ENCODE data around the gene PAN2.
"Not testable (repeated sequence)": the region's sequence is repeated elsewhere in the genome, so short reads cannot be mapped to it uniquely, and the experiment has no call there.

PAN2 gene

DNA sequence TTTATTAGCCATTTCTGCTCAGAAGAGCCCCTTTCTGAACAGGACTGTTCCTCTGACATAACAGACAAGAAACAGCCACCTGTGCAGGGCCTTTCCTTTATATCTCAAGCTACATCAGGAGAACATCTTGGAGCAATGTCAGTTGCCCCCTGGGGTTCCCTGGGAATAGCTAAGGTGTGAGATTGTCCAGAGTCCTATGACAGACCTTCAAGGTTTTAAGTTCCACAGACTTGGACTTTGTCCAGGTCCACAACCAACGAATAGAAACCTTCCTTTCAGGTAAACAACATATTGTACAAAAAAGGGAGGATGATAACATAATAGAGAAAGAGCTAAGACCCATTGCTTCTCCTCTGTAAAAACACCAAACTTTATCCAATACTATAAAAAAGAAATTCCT is 7.8 kb upstream of the PAN2 start:
- DNase-seq (ENCODE audit: low read depth) = no peak

DNA sequence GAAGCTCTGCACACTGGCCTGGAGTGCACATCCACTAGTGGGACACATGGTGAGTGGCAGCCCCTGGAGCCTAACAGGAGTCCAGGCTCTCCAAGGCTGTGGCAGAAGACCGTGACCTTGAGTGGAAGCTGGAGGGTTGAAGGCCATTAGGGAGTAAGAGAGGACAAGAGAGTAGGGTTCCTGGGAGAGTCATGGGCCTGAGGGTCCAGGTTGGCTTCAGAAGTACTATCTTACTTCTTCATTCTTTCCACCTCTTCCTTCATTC is 5.3 kb upstream of the PAN2 start:
- DNase-seq (ENCODE audit: low read depth) = no peak

DNA sequence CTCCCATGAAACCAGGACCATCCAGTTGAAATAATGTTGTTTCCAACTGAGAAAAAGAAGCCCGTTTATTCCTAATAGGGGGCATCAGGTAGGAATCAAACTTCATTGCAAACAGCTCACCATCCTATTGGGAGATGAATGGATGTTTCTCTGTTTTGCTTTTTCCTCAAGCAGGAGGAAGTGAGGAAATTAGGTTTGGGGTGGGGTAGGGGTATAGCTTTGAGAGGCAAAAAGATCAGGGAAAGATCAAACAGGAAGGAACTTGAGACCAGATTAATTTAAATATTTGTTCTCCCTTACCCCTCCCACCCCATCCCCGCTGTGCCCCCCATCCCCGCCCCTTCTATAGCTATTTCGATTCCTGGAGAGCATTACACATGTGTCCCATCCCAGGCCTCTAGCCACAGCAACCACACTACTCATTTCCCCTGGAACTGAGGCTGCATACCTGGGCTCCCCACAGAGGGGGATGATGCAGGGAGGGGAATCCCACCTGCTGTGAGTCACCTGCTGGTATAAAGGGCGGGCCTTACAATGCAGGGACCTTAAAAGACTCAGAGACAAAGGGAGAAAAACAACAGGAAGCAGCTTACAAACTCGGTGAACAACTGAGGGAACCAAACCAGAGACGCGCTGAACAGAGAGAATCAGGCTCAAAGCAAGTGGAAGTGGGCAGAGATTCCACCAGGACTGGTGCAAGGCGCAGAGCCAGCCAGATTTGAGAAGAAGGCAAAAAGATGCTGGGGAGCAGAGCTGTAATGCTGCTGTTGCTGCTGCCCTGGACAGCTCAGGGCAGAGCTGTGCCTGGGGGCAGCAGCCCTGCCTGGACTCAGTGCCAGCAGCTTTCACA is 4.7 kb upstream of the PAN2 start, which contains the start of gene IL23A:
TSS of gene IL23A (plus strand) at position 577 of the 850 bp plus-strand sequence. CDS start at position 738, 161 bp downstream.
- peak; percentile 68 for DNase-seq (ENCODE audit: low read depth)

DNA sequence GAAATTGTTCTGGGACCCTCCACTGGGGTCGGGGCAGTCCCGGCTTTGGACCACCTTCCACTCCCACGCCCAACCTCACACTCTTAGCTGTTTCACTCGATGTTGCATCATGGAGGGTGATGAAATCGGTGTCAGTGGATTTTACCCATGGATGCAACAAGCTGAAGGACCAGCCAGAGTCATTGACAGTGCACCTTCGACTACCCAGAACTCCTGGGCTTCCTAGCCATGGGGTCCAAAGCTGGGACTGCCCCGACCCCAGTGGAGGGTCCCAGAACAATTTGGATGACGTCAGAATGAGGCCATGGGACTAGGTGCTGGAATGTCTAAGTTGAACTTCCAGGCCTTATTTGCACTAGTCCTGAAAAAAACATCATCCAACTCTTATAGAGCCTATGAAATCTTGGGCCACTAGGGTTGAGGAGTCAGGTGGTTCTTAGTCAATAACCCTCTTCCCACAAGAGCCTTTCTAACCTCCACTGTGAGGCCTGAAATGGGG is 4.0 kb upstream of the PAN2 start:
- DNase-seq (ENCODE audit: low read depth) = no peak

DNA sequence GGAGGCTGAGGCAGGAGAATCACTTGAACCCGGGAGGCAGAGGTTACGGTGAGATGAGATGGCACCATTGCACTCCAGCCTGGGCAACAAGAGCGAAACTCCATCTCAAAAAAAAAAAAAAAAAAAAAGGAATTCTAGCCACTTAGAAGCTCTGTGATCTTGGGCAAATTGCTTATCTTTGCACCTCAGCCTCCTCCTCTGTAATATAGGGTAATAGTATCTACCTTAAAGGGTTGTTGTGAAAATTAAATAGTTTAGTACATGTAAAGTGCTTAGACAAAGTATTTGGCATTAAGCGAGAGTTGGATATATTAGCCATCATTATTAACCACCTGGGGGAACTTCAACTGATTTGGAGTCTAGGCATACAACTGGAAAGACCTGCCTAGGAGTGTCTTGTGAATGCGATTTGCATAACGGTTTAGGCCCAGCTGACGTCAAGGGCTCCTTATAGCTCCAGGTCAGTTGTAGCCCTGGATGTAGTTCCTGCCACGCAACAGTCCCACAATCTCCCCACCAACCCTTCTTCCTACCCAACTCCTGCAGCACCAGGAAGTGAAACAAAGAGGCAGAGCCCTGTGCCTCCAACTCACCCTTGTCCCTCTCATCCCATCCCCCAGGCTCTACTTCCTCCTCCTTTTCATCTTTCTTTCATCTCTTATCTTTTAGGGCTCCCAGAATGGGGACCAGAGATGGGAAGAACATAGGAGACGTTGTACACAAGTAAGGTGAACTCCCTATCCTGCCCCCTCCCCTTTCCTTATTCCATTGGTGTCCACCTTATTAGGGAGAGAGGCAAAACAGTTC is 2.8 kb upstream of the PAN2 start:
- no peak for DNase-seq (ENCODE audit: low read depth)

DNA sequence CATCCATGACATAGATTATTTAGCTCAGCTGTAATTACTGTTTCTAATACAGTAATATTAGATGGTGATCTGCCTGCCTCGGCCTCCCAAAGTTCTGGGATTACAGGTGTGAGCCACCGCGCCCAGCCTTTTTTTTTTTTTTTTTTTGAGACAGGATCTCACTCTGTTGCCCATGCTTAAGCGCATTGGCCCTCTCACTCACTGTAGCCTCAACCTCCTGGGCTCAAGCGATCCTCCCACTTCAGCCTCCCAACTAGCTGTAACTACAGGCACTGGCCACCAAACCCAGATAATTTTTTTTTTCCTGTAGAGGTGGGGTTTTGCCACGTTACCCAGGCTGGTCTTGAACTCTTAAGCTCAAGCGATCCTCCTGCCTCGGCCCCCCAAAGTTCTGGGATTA is 1.7 kb upstream of the PAN2 start:
- not testable (repeated sequence) for DNase-seq (ENCODE audit: low read depth)

DNA sequence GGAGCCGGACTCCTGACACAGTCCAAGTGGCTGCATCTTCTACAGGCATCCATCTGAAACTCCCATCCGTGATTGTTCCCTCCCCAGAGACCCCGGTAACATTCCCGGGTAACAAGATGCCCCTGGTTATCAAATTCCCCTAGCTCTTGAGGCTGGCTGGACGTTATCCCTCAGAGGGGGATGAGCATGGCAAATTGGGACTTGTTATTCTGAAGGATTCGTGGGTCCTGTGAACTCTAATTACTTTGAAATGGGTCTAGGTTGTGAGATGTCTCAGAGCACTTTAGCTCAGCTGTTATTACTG is 642 bp upstream of the PAN2 start:
- DNase-seq (ENCODE audit: low read depth) = no peak

DNA sequence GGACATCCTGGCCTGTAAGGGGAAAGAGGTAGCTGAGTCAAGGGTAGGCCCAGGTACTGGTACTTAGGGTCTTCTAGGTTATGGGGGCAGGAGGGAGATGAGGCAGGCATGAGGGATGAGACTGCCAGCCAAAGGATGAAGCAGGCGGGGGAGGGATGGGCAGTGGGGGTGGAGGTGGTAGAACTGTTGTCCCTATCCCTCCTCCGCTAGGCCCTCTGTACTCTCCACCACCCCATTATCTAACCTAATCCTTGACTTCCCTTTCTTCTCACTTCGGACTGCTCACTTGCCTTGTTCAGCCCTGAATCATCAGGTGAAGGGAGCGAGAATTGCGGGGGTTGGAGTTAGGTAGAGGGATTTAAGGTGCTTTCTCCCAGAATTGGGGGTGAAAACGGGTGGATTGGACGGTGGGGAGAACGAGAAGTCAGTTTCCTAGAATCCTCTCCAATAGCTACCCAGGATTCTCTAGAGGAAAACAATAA is 562 bp downstream of the PAN2 start:
- DNase-seq (ENCODE audit: low read depth) = no peak

DNA sequence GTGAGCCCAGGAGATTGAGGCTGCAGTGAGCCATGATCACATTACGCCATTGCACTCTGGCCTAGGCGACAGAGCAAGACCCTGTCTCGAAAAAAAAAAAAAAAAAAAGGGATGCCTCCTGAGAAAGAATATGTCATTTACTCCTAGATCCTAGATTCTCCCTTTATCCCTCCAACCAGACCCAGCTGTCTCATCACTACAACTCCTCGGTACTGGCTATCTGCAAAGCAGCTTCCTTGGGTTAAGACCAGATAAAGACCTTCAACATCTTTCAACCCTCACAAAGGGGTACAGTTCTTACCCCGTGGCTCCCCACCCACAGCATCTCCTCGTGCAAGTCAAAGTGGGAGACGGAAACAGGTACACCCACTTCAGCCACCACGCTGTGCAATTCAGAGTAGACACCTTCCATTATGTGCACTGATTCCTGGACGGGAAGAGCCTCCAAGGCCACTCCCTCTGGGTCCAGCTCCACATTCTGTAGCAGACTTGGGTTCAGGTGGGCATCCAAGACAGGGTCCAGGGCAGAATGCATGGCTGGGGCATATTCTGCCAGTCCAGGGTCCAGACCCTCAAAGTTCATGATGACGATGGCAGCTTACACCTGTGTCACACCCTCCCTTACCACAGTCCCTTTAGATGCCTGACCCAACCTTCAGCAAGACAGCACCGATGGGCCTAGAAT is 1.1 kb downstream of the PAN2 start:
- no peak for DNase-seq (ENCODE audit: low read depth)

DNA sequence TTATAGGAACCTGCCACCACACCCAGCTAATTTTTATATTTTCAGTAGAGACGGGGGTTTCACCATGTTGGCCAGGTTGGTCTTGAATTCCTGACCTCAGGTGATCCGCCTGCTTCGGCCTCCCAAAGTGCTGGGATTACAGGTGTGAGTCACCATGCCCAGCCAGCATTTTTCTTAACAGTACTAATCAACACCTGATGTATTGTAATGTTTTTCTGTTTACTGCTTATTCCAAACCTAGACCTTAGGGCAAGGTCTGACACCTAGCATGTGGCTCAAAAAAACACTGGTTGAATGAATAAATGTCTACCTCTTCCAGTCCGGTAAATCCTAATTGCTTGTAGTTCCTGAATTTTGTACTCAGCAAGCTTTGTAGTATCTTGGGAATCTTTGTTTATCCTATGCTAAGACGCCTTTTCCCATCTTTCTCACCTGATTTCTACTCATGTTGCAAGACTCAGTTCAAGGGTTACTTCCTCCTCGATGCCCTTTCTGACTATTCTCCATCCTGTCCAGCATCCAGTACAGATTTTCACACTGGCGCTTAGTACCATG is 2.8 kb downstream of the PAN2 start:
- DNase-seq (ENCODE audit: low read depth) = no peak

DNA sequence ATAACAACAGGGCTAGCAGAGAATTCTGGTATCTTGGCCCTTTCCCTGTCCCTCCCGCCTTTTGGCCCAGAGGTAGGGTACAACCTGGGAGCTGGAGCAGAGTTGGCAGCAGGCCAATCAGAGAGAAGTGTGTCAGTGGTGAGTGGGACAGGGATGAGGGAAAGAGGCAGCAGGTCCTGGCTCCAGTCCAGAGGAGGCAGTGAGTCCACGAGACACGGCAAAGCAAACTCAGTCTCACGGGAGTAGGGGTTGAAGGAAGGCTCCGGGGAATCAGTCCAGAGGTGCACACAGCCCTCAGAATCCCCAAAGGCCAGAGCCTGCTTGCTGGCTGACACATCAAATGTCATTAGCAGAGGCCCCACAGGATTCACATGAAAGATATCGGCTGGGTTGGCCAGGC is 7.3 kb downstream of the PAN2 start:
- DNase-seq (ENCODE audit: low read depth) = no peak

DNA sequence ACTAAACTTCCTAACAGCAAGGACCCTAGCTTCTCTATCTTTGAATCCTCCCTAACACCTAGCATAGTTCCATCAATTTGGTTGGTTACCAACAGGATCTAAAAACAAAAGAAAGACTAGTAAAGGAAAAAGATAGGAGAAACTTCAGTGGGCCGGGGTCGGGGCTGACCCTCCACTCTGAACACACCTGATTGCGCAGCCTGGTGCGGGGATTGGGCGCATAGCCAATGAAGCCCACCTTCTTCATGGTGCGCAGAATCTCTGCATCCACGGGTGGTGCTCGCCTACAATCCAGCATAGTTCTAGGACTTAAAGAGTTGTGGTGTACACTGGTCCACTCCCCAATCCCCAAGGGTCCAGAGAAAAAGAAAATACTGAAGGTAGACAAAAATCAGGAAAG is 7.7 kb downstream of the PAN2 start:
- DNase-seq (ENCODE audit: low read depth) = no peak

DNA sequence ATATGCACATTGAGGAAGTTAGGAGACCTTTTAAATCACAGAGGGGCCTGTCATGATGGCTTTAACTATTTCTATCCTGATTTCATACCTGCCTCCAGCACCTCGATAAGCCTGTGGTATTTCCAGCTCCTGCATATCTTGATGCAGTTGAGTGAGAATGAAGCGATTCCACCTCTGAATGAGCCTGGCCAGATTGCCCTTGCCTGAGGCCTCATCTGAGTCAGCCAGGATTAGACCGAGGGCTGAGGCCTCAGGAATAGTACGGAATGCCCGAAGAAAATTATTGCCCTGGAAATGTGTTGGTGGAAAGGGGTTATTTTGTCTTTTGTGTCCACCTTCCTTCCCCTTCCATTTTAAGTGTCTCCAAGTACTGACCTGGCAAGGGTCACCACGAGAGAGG is 9.6 kb downstream of the PAN2 start:
- no peak for DNase-seq (ENCODE audit: low read depth)

DNA sequence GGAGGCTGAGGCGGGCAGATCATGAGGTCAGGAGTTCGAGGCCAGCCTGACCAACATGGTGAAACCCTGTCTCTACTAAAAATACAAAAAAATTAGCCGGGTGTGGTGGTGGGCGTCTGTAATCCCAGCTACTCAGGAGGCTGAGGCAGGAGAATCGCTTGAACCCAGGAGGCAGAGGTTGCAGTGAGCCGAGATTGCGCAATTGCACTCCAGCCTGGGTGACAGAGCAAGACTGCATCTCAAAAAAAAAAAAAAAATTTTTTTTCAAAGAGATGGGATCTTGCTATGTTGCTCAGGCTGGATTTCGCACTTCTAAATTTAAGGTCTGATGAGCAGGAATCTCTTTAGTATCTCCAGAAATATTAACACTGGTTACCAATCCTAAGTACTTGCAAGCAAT is 12.2 kb downstream of the PAN2 start:
- DNase-seq (ENCODE audit: low read depth) = not testable (repeated sequence)

DNA sequence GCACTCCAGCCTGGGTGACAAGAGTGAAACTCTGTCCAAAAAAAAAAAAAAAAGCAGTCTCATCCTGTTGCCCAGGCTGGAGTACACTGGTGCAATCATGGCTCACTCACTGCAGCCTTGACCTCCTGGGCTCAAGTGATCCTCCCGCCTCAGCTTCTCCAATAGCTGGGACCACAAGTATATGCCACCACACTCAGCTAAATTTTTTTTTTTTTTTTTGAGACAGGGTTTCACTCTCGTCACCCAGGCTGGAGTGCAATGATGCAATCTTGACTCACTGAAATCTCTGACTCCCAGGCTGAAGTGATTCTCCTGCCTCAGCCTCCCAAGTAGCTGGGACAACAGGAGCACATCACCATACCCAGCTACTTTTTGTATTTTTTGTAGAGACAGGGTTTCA is 12.8 kb downstream of the PAN2 start:
- no peak for DNase-seq (ENCODE audit: low read depth)

DNA sequence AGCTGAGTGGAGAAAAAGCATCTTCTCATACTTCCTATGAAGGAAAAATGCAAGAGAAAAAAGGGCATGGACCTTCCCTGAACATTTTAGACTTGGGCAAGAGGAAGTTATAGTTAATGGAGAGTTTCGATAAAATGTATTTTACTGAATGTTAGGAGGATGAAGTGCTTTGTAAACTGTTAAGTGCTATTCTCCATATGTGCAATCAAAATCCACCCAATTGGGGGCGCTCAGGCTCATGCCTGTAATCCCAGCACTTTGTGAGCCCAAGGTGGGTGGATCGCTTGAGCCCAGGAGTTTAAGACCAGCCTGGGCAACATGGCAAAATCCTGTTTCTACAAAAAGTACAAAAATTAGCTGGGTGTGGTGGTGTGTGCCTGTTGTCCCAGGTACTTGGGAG is 16.1 kb downstream of the PAN2 start:
- no peak for DNase-seq (ENCODE audit: low read depth)

DNA sequence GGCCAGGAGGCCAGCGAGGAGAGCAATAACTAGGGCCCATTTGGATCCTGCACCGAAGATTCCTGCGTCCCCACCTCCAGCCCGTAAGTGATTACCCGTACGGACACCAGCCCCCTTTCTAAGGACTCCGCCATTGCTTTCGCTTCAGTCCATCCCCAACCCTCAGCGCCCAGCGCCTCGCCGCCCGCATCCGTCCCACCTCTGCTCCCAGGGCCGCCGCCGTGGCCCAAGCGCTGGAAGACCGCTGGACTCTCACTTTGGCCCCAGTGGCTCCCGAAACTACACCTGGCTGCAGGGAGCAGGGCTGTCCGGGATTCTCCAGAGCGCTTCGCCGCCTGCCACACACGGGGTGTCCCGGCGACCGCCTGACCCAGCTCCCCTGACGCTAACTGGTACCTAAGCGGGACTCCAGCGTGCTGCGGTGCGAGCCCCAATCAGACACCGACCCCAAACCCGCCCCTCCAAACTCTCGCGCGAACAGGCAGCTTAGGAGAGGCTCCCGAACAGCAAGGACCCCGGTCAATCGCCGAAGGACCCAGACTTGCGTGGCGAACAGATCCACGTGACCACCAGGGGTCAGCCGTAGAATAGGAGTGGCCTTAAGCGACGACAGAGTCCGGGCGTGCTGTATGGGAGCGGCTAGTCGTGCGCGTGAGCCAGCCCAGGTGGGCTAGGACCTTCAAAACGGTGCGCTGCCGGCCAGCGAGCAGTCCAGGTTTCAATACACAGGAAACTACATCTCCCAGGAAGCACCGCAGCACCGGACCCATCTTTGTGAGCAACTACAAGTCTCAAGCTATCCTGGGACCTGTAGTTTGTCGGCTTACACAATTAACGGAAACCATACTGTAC is 18.0 kb downstream of the PAN2 start, which contains the start of gene CNPY2:
TSS of gene CNPY2 (minus strand) at position 367 of the 852 bp plus-strand sequence. CDS start 771 bp downstream, outside the sequence.
- peak; percentile 89 for DNase-seq (ENCODE audit: low read depth)

DNA sequence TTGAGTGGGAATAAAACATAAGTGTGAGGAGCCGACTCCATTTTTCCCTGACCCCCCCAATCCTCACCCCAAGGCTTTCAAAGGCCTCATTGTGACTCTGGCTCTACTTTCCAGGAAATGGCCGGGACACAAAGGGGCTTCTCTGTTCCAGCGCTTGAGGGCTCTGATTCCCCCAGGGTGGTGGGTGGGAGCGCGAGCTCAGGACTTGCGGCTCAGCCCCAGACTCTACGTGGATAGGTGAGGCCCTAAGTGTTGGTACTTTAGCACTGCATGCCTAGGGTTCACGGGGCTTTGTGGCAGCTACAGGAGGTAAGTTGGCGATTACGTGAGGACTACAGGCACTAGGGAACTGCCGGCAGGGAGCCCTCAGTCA is 18.6 kb downstream of the PAN2 start:
- no peak for DNase-seq (ENCODE audit: low read depth)

DNA sequence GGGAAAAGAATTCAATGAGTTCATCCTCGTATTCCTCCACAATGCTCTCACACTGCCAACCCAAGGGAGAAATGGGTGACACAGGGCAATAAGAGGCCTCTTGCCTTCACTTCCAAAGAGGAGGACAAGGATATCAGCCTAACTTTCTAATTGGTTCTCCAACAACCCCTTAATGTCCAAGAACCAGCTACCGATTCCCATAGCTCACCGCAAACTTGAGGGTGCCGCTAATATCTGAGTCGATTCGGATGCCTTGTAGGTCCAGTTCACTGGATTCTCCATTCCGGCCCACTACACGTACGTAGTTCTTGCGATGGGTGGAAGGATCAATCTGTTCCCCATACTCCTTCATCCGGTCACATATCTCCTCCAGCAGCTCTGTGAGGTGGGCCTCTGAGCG is 22.8 kb downstream of the PAN2 start:
- DNase-seq (ENCODE audit: low read depth) = no peak

DNA sequence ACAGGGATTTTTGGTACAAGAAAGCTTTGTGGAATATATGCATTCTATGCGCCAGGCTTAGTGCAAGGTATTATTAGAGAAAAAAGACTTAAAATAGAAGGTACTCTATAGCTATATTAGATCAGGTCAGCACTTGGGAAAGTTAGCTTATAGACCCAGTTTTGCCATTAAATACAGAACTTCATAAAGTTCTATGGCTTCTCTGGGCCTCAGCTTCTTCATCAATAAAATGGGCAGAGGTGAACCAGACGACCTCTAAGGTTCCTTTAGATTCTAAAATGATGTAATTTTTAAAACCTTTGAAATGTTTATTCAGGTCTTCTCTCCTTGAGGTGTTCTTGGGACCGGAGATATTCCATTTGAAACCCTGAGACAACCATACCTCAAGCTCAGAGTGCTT is 25.1 kb downstream of the PAN2 start:
- DNase-seq (ENCODE audit: low read depth) = no peak

DNA sequence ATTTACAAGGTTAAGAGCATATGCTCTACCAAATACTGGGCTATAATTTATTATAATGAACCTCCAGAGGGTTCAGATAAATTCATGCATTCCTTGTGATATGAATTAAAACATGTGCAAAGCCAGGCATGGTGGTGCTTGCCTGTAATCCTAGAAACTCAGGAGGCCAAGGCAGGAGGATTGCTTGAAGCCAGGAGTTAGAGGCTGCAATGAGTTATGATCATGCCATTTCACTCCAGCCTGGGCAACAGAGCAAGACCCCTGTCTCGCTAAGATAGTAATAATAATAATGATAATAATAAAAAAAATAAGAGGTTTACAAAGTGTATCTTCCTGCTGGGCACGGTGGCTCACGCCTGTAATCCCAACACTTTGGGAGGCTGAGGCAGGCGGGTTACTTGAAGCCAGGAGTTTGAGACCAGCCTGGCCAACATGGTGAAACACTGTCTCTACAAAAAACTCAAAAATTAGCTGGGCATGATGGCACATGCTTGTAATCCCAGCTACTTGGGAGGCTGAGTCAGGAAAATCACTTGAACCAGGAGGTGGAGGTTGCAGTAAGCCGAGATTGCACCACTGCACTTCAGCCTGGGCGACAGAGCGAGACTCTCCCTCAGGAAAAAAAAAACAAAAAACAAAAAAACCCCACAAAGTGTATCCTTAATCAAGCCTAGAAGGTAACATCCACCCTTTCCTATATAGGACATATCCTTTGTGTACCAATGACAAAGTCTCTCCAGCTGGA is 26.4 kb downstream of the PAN2 start:
- no peak for DNase-seq (ENCODE audit: low read depth)
